ENCODE measurements around the gene SORBS1.

Gene SORBS1

DNA sequence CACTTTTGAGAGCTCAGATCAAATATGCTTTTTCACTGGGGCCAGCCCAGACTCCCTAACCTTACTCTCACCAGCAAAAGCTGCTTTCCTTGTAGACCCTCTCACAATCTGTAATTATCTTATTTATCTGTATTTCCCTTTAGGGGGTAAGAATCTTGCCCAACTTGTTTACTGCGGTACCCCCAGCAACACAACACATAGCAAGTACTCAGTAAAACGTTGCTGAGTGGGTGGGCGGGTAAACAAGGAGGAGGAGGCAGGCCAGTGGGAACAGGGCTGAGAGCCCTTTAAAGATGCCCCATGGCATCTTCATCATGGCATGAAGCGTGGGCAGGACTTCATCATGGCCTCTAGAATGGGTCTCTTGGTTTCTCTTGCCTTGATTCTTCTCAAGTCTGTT lies 64.2 kb downstream of the SORBS1 start:
- peaks cover 6% of the 10 kb centered on the region; the same call in 1 of the 2 replicates for H3K4me1 ChIP-seq (ENCODE audit: control insufficient read depth, insufficient read depth, low read length)
- POLR2A ChIA-PET = no interaction called here
- CTCF ChIA-PET = interaction anchor here (0.6 kb wide), 1 partner anchor 15 kb away, joined by 3 read pairs; no protein-coding TSS in a partner anchor
- TF ChIP-seq ZNF521 (tag by site-specific recombination; IDR thresholded peaks at IDR 0.05) (no peak), EGR2 (tag by site-specific recombination; IDR thresholded peaks at IDR 0.05; ENCODE audit: low read depth) (peak; percentile 22; the same call in 1 of the 2 replicates)
- H3K27ac ChIP-seq (ENCODE audit: extremely low read depth, low read depth, low read length) = no peak overlapping the region
- H3K4me3 ChIP-seq (ENCODE audit: low read depth, low read length) = no peak overlapping the region
- no peaks in the 10 kb centered on the region for H3K9me3 ChIP-seq (ENCODE audit: control insufficient read depth, insufficient read depth, low read depth, low read length)
- H3K36me3 ChIP-seq (ENCODE audit: control insufficient read depth in 2 of 2, insufficient read depth in 1 of 2, low read length in 2 of 2) = no peaks in the 10 kb centered on the region

DNA sequence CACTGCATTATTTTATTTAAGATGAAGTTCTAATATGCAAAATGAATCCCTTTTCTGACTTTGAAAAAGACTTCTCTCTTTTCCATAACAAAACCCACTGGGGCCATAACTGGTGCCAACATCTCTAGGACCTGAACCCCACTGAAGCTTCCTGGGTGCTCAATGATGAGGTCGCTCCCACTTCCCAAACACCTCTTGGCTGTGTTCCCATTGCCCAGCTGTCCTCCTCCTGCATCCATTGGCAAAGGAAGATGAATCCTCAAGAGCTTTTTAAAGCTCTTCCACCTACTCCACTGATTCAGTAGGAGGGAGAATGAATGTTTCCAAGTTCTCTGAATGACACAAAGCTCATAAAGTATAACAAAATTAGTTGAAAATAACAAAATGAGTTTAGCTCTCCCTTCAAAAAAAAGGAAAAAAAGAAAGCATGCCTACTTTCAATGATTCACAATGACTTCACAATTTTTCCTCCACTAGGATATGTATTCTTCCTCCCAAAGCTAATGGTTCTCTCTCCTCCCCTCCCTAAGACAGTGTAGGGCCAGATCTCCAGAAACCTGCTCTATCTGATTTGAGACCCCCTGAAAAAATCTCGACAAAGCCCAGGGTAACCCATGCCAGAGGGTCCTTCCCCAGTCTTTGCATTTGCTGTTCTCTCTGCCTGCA lies 64.8 kb downstream of the SORBS1 start:
- POLR2A ChIA-PET = no interaction called here
- peaks cover 6% of the 10 kb centered on the region; the same call in 1 of the 2 replicates for H3K4me1 ChIP-seq (ENCODE audit: control insufficient read depth, insufficient read depth, low read length)
- CTCF ChIA-PET = interaction anchor here (0.6 to 1.0 kb wide), 2 partner anchors 14 to 121 kb away, joined by 3 read pairs; no protein-coding TSS in a partner anchor
- H3K36me3 ChIP-seq (ENCODE audit: control insufficient read depth in 2 of 2, insufficient read depth in 1 of 2, low read length in 2 of 2) = no peaks in the 10 kb centered on the region
- H3K27ac ChIP-seq (ENCODE audit: extremely low read depth, low read depth, low read length) = no peak overlapping the region
- H3K4me3 ChIP-seq (ENCODE audit: low read depth, low read length) = no peak overlapping the region
- no peaks in the 10 kb centered on the region for H3K9me3 ChIP-seq (ENCODE audit: control insufficient read depth, insufficient read depth, low read depth, low read length)
- TF ChIP-seq, protein P1, sequence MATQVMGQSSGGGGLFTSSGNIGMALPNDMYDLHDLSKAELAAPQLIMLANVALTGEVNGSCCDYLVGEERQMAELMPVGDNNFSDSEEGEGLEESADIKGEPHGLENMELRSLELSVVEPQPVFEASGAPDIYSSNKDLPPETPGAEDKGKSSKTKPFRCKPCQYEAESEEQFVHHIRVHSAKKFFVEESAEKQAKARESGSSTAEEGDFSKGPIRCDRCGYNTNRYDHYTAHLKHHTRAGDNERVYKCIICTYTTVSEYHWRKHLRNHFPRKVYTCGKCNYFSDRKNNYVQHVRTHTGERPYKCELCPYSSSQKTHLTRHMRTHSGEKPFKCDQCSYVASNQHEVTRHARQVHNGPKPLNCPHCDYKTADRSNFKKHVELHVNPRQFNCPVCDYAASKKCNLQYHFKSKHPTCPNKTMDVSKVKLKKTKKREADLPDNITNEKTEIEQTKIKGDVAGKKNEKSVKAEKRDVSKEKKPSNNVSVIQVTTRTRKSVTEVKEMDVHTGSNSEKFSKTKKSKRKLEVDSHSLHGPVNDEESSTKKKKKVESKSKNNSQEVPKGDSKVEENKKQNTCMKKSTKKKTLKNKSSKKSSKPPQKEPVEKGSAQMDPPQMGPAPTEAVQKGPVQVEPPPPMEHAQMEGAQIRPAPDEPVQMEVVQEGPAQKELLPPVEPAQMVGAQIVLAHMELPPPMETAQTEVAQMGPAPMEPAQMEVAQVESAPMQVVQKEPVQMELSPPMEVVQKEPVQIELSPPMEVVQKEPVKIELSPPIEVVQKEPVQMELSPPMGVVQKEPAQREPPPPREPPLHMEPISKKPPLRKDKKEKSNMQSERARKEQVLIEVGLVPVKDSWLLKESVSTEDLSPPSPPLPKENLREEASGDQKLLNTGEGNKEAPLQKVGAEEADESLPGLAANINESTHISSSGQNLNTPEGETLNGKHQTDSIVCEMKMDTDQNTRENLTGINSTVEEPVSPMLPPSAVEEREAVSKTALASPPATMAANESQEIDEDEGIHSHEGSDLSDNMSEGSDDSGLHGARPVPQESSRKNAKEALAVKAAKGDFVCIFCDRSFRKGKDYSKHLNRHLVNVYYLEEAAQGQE (tag by site-specific recombination; IDR thresholded peaks at IDR 0.05) = no peak
- no peak for TF ChIP-seq ZNF785 (tag by site-specific recombination; IDR thresholded peaks at IDR 0.05)
- TF ChIP-seq ZFHX2 (tag by site-specific recombination; conservative IDR thresholded peaks at IDR 0.05) = peak; percentile 34; the same call in 1 of the 2 replicates
- TF ChIP-seq KLF10 (tag by site-specific recombination; IDR thresholded peaks at IDR 0.05) = no peak
- no peak for TF ChIP-seq WT1 (tag by site-specific recombination; IDR thresholded peaks at IDR 0.05)

DNA sequence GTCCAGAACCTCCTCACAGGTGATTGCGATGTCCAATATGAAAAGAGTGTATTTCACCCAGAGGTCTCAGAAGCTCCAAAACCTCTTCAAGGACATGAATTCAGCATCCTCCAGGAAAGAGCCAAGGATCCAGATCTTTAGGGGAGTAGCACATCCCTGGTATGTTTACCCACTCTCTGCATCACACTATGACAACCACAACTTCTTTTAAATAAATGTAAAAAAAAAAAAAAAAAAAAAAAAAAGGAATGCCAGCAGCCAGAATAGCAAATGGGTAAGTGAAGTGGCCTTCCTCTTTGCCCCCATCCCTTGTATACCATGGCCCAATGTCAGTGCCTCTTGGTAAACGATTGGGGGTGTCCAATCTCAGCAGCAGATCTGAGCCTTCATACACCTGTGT lies 67.3 kb downstream of the SORBS1 start:
- no peak overlapping the region for H3K27ac ChIP-seq (ENCODE audit: extremely low read depth, low read depth, low read length)
- ChIA-PET CTCF (interaction anchor here (0.7 kb wide), 1 partner anchor 33 kb away, joined by 3 read pairs; no protein-coding TSS in a partner anchor), POLR2A (no interaction called here)
- H3K36me3 ChIP-seq (ENCODE audit: control insufficient read depth in 2 of 2, insufficient read depth in 1 of 2, low read length in 2 of 2) = no peaks in the 10 kb centered on the region
- H3K9me3 ChIP-seq (ENCODE audit: control insufficient read depth, insufficient read depth, low read depth, low read length) = no peaks in the 10 kb centered on the region
- no peaks in the 10 kb centered on the region for H3K4me1 ChIP-seq (ENCODE audit: control insufficient read depth, insufficient read depth, low read length)
- TF ChIP-seq ZNF560 (tag by site-specific recombination; IDR thresholded peaks at IDR 0.05; ENCODE audit: borderline replicate concordance) = no peak
- TF ChIP-seq, protein P2, sequence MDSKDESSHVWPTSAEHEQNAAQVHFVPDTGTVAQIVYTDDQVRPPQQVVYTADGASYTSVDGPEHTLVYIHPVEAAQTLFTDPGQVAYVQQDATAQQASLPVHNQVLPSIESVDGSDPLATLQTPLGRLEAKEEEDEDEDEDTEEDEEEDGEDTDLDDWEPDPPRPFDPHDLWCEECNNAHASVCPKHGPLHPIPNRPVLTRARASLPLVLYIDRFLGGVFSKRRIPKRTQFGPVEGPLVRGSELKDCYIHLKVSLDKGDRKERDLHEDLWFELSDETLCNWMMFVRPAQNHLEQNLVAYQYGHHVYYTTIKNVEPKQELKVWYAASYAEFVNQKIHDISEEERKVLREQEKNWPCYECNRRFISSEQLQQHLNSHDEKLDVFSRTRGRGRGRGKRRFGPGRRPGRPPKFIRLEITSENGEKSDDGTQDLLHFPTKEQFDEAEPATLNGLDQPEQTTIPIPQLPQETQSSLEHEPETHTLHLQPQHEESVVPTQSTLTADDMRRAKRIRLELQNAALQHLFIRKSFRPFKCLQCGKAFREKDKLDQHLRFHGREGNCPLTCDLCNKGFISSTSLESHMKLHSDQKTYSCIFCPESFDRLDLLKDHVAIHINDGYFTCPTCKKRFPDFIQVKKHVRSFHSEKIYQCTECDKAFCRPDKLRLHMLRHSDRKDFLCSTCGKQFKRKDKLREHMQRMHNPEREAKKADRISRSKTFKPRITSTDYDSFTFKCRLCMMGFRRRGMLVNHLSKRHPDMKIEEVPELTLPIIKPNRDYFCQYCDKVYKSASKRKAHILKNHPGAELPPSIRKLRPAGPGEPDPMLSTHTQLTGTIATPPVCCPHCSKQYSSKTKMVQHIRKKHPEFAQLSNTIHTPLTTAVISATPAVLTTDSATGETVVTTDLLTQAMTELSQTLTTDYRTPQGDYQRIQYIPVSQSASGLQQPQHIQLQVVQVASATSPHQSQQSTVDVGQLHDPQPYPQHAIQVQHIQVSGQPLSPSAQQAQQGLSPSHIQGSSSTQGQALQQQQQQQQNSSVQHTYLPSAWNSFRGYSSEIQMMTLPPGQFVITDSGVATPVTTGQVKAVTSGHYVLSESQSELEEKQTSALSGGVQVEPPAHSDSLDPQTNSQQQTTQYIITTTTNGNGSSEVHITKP (tag by site-specific recombination; IDR thresholded peaks at IDR 0.05) = peak; percentile 59
- no peak overlapping the region for H3K4me3 ChIP-seq (ENCODE audit: low read depth, low read length)

DNA sequence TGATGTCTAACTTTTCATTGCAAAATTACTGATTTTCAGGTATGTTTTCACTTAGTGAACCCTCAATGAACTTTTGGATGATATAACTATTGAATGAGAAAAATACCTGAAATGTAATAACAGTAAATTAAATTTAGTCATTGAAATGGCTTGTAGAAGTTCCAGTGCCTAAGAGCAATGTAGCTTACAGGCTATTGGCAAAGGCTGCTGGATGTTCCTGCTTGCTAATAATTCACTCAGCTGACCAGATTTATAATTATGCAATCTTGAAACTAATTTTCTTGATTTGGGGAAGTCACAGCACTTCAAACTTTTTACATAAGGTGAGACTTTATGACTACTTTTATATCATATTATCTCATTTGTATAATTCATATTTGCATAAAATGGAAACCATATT lies 73.2 kb downstream of the SORBS1 start:
- CTCF ChIA-PET = interaction anchor here (1.3 kb wide), 1 partner anchor 56 kb away, joined by 3 read pairs; no protein-coding TSS in a partner anchor
- H3K4me1 ChIP-seq (ENCODE audit: control insufficient read depth, insufficient read depth, low read length) = no peaks in the 10 kb centered on the region
- POLR2A ChIA-PET = no interaction called here
- no peak overlapping the region for H3K27ac ChIP-seq (ENCODE audit: extremely low read depth, low read depth, low read length)
- H3K4me3 ChIP-seq (ENCODE audit: low read depth, low read length) = no peak overlapping the region
- H3K36me3 ChIP-seq (ENCODE audit: control insufficient read depth in 2 of 2, insufficient read depth in 1 of 2, low read length in 2 of 2) = no peaks in the 10 kb centered on the region
- no peaks in the 10 kb centered on the region for H3K9me3 ChIP-seq (ENCODE audit: control insufficient read depth, insufficient read depth, low read depth, low read length)
- TF ChIP-seq ZNF514 (tag by site-specific recombination; IDR thresholded peaks at IDR 0.05) (no peak), ZNF776 (tag by site-specific recombination; IDR thresholded peaks at IDR 0.05; ENCODE audit: borderline replicate concordance) (no peak), MYNN (tag by site-specific recombination; IDR thresholded peaks at IDR 0.05; ENCODE audit: borderline replicate concordance) (no peak), ZNF37A (tag by site-specific recombination; IDR thresholded peaks at IDR 0.05) (no peak), ZNF660 (tag by site-specific recombination; IDR thresholded peaks at IDR 0.05) (no peak), KLF9 (tag by site-specific recombination; IDR thresholded peaks at IDR 0.05; ENCODE audit: low read depth) (no peak), ZNF777 (tag by site-specific recombination; IDR thresholded peaks at IDR 0.05; ENCODE audit: borderline replicate concordance) (no peak), YY2 (tag by site-specific recombination; IDR thresholded peaks at IDR 0.05) (no peak), ZNF76 (tag by site-specific recombination; IDR thresholded peaks at IDR 0.05; ENCODE audit: borderline replicate concordance, low read depth) (no peak)
- TF ChIP-seq, protein P3, sequence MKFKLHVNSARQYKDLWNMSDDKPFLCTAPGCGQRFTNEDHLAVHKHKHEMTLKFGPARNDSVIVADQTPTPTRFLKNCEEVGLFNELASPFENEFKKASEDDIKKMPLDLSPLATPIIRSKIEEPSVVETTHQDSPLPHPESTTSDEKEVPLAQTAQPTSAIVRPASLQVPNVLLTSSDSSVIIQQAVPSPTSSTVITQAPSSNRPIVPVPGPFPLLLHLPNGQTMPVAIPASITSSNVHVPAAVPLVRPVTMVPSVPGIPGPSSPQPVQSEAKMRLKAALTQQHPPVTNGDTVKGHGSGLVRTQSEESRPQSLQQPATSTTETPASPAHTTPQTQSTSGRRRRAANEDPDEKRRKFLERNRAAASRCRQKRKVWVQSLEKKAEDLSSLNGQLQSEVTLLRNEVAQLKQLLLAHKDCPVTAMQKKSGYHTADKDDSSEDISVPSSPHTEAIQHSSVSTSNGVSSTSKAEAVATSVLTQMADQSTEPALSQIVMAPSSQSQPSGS (tag by site-specific recombination; IDR thresholded peaks at IDR 0.05; ENCODE audit: low read depth) = no peak

Data from HEK293 (cell line).